ENCODE results near the gene MYH6. TPM values are rescaled to one million over a fixed set of nuclear protein-coding genes. Genes with fewer than 3 reads are reported as not detected.

MYH6 gene
- total RNA-seq, 1 experiment from 2014 or later = 0.09 TPM

DNA sequence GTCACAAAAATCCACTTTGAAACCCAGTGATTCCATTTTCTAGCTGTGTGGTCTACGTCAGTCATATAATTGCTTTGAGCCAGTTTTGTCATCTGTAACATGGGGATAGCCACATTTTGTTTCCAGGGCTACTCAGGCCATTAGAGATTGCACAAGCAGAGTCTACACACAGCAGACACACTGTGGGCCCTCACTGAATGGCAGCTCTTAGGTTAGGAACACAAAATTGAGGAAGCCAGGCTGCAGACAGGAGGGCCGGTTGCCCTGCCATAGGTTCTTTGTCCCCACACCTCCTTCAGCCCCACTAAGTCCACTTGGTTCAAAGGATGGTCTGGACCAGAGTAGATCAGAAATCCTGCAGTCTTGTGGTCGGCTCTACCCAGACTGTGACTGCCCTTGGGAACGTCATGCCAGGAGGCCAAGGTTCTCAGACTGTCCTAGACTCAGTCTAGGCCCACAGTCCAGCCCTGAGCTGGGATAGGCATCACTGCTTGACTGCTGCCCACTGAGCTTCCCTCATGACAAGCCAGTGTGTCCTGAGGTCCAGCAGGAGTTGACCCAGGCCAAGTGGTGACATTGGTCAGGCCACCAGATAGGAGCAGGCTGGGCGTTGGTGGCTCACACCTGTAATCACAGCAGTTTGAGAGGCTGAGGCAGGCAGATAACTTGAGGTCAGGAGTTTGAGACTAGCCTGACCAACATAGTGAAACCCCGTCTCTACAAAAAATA, 31.2 kb upstream of the MYH6 start (continued):
- TF ChIP-seq, protein P1, sequence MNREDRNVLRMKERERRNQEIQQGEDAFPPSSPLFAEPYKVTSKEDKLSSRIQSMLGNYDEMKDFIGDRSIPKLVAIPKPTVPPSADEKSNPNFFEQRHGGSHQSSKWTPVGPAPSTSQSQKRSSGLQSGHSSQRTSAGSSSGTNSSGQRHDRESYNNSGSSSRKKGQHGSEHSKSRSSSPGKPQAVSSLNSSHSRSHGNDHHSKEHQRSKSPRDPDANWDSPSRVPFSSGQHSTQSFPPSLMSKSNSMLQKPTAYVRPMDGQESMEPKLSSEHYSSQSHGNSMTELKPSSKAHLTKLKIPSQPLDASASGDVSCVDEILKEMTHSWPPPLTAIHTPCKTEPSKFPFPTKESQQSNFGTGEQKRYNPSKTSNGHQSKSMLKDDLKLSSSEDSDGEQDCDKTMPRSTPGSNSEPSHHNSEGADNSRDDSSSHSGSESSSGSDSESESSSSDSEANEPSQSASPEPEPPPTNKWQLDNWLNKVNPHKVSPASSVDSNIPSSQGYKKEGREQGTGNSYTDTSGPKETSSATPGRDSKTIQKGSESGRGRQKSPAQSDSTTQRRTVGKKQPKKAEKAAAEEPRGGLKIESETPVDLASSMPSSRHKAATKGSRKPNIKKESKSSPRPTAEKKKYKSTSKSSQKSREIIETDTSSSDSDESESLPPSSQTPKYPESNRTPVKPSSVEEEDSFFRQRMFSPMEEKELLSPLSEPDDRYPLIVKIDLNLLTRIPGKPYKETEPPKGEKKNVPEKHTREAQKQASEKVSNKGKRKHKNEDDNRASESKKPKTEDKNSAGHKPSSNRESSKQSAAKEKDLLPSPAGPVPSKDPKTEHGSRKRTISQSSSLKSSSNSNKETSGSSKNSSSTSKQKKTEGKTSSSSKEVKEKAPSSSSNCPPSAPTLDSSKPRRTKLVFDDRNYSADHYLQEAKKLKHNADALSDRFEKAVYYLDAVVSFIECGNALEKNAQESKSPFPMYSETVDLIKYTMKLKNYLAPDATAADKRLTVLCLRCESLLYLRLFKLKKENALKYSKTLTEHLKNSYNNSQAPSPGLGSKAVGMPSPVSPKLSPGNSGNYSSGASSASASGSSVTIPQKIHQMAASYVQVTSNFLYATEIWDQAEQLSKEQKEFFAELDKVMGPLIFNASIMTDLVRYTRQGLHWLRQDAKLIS (CRISPR knock-in tag; IDR thresholded peaks at IDR 0.05; ENCODE audit: borderline replicate concordance) = no peak
- TF ChIP-seq SP1 (CRISPR knock-in tag; conservative IDR thresholded peaks at IDR 0.05) = no peak

DNA sequence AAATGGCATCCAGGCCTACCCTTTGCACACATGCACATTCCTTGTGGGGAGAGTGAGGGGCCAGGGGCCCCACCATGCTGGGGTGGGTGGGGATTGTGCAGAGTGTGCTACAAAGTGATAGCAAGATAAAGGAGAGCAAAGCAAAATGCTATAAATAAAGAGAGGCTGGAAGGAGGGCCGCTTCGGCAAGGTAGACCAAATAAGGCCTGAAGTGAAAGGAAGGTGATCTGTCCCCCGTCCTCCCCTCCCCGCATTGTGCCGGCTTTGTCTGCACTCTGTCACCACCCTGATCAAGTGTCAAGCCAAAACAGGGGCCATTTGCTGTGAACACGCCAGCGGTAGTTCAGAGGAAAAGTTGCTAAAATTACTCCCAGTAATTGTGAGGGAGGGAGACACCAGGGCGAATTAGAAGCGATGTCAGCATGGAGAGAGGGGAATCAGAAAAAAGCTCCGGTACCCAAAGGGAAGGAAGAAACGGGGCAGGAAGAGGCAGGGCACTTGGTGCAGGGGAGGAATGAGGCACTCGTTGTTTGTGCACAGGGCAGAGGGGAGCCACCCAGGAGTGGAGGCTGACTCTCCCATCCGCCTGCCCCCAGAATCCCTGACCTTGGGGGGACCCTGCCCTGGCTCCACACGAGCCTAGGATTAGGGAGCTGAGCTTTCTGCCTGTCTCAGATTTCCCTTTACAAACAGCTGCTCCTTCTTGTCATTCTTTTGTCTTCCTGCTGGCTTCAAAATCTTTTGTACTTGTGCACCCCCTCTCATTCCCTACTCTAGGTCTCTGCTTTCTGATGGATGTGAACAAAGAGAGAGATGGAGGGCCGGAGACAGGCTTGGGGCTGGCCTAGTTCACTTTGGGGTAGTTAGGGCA, 30.3 kb upstream of the MYH6 start:
- Mint-ChIP-seq H3K27me3 (ENCODE audit: low read depth) (peaks cover 26% of the 10 kb centered on the region), H3K9me3 (no peaks in the 10 kb centered on the region), H3K27ac (no peak overlapping the region), H3K4me1 (peaks cover 26% of the 10 kb centered on the region), H3K36me3 (no peaks in the 10 kb centered on the region), H3K4me3 (no peak overlapping the region)
- DNase-seq (ENCODE audit: low spot score) (no peak), ATAC-seq (peak; percentile 39)
- ChIA-PET POLR2A (no interaction called here), CTCF (interaction anchor here (0.7 to 1.9 kb wide), 5 partner anchors 15 to 92 kb away, joined by 3 to 6 read pairs (median 3); no protein-coding TSS in a partner anchor)
- TF ChIP-seq SP1 (CRISPR knock-in tag; conservative IDR thresholded peaks at IDR 0.05) (no peak), TEAD4 (CRISPR knock-in tag; IDR thresholded peaks at IDR 0.05) (no peak), ZNF138 (CRISPR knock-in tag; conservative IDR thresholded peaks at IDR 0.05) (no peak), SMAD3 (CRISPR knock-in tag; IDR thresholded peaks at IDR 0.05; ENCODE audit: borderline replicate concordance) (no peak), ZNF263 (CRISPR knock-in tag; IDR thresholded peaks at IDR 0.05; ENCODE audit: low read depth) (no peak), TP53 (CRISPR knock-in tag; IDR thresholded peaks at IDR 0.05) (no peak), ZNF232 (CRISPR knock-in tag; IDR thresholded peaks at IDR 0.05) (no peak), RELA (CRISPR knock-in tag; IDR thresholded peaks at IDR 0.05; ENCODE audit: borderline replicate concordance) (no peak), CBFB (CRISPR knock-in tag; IDR thresholded peaks at IDR 0.05; ENCODE audit: low read depth) (no peak), NFYB (CRISPR knock-in tag; conservative IDR thresholded peaks at IDR 0.05; ENCODE audit: low read depth) (no peak), EMX1 (CRISPR knock-in tag; IDR thresholded peaks at IDR 0.05) (no peak), CREB1 (CRISPR knock-in tag; IDR thresholded peaks at IDR 0.05) (no peak), ZBTB21 (CRISPR knock-in tag; IDR thresholded peaks at IDR 0.05; ENCODE audit: borderline replicate concordance) (no peak), JAZF1 (CRISPR knock-in tag; IDR thresholded peaks at IDR 0.05) (no peak)
- TF ChIP-seq, protein P2, sequence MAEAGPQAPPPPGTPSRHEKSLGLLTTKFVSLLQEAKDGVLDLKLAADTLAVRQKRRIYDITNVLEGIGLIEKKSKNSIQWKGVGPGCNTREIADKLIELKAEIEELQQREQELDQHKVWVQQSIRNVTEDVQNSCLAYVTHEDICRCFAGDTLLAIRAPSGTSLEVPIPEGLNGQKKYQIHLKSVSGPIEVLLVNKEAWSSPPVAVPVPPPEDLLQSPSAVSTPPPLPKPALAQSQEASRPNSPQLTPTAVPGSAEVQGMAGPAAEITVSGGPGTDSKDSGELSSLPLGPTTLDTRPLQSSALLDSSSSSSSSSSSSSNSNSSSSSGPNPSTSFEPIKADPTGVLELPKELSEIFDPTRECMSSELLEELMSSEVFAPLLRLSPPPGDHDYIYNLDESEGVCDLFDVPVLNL (CRISPR knock-in tag; IDR thresholded peaks at IDR 0.05; ENCODE audit: borderline replicate concordance, low read depth) = no peak
- TF ChIP-seq, protein P3, sequence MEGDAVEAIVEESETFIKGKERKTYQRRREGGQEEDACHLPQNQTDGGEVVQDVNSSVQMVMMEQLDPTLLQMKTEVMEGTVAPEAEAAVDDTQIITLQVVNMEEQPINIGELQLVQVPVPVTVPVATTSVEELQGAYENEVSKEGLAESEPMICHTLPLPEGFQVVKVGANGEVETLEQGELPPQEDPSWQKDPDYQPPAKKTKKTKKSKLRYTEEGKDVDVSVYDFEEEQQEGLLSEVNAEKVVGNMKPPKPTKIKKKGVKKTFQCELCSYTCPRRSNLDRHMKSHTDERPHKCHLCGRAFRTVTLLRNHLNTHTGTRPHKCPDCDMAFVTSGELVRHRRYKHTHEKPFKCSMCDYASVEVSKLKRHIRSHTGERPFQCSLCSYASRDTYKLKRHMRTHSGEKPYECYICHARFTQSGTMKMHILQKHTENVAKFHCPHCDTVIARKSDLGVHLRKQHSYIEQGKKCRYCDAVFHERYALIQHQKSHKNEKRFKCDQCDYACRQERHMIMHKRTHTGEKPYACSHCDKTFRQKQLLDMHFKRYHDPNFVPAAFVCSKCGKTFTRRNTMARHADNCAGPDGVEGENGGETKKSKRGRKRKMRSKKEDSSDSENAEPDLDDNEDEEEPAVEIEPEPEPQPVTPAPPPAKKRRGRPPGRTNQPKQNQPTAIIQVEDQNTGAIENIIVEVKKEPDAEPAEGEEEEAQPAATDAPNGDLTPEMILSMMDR (IDR thresholded peaks at IDR 0.05) = no peak
- TF ChIP-seq, protein P1 (CRISPR knock-in tag; IDR thresholded peaks at IDR 0.05; ENCODE audit: borderline replicate concordance) = no peak
- TF ChIP-seq, protein P4, sequence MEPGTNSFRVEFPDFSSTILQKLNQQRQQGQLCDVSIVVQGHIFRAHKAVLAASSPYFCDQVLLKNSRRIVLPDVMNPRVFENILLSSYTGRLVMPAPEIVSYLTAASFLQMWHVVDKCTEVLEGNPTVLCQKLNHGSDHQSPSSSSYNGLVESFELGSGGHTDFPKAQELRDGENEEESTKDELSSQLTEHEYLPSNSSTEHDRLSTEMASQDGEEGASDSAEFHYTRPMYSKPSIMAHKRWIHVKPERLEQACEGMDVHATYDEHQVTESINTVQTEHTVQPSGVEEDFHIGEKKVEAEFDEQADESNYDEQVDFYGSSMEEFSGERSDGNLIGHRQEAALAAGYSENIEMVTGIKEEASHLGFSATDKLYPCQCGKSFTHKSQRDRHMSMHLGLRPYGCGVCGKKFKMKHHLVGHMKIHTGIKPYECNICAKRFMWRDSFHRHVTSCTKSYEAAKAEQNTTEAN (CRISPR knock-in tag; IDR thresholded peaks at IDR 0.05) = no peak
